ENCODE results near the gene ERRFI1.

Gene ERRFI1

DNA sequence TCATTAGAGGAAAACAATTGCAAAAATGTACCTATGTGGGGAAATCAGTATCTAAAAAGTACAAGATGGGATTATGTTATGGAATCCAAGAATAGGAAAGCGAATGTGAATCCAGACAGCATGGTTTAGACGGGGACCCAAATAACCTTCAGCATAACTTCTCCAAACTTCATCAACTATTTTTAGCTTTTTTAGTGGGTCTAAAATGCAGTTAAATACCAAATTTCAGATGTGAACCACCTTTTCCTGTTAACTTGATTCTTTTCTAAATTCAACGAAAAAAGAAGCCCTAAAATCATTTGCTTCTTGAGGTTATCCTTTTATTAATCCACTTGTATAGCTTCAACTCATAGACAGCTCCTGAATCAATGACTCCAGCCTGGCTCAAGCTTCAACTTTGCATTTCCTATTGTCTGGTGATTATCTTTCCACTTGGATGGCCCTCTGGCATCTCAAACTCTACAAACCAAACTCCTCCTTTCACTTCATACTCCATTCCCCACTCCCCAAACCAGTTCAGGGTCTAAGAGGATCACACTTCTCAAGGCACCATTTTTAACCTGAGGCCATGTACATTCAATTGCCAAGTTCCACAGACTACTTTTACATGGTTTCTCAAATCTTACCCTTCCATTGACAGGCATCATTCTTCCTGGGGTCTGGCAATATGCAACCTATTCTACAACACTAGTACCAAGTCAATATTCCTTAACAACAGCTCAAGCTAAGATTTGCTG is 7.4 kb downstream of the ERRFI1 start:
- DNase-seq = no peak

DNA sequence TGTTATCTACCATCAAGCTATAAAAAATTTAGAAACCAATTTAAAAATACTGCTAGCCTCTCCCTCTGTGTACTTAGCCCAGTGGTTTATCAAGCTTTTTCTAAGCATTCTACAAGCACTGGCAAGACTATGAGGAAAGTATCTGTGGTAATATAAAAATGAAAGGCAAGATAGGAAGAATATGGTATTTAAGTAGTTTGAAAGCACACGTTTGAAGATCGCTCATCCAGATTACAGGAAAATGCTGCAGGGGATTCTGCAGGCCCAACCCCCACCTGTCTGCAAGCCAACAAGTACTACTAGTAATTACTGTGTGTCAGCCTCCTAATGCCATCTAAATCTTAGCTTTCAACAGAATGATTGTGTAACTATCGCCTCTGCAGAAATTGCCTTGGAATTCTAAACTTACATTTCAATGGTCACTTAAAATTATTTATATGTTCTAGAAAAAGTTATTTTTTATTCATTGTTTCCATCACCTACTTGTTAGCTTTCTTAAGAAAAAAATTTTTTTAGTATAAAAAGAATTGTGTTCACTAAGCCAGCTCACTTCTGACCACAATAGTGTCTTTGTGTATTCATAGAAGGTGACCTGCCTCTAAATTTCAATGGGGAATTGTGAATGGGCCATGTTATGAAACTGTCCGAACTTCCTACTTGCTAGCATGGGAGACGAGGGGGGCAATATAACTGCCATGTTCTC is 8.5 kb downstream of the ERRFI1 start:
- DNase-seq = no peak

GRCh38 chr1:8016895-8017241 is 9.2 kb downstream of the ERRFI1 start:
- no peak for DNase-seq

GRCh38 chr1:8016210-8016894 is 9.8 kb downstream of the ERRFI1 start:
- DNase-seq = no peak

- no peak for DNase-seq
Observed at GRCh38 chr1:8015809-8016165, 10.3 kb downstream of the ERRFI1 start.

GRCh38 chr1:8015036-8015808 is 10.9 kb downstream of the ERRFI1 start:
- peak; percentile 69 for DNase-seq

- no peak for DNase-seq
Observed at GRCh38 chr1:8014381-8014988, 11.6 kb downstream of the ERRFI1 start.

DNA sequence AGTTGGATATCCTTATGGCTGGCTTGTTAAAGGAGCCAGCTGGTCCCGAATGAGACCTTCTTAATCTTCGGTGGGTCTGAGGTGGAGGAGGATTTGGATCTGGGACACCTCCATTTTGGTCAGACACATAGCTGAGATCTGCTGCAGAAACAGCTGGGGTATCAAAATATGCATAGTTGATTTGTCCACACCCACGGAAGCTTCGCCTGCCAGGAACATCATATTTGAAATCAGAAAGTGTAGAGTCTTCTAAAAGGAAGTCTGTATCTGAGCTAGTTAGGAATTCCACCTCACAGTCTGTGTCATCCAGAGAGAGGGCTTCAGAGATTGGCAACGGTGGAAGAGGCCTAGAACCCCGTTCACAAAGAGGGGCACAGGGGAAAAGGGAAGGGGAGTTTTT is 12.3 kb downstream of the ERRFI1 start:
- DNase-seq = no peak

DNA sequence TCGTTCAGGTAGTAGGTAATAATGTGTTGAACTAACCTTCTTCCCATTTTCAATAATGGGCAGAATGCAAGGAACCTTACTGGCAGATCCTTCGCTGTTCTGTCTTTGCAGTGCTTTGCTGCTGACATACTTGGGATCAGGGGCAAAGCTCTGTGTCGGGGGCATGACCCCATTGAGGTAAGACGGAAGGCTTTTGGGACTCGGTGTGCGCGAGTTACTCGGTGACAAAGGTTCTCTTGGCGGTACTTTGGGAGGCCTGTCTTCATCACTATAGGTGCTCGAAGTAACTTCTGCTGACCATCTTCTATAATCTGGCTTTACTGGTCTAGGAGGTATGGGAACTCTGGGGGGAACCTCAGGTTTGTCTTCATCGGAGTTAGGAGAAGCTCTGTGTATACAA is 12.7 kb downstream of the ERRFI1 start:
- no peak for DNase-seq

- no peak for DNase-seq
Observed at GRCh38 chr1:8012955-8013354, 13.2 kb downstream of the ERRFI1 start.

- DNase-seq = no peak
Observed at GRCh38 chr1:8011923-8012858, 13.9 kb downstream of the ERRFI1 start.

DNA sequence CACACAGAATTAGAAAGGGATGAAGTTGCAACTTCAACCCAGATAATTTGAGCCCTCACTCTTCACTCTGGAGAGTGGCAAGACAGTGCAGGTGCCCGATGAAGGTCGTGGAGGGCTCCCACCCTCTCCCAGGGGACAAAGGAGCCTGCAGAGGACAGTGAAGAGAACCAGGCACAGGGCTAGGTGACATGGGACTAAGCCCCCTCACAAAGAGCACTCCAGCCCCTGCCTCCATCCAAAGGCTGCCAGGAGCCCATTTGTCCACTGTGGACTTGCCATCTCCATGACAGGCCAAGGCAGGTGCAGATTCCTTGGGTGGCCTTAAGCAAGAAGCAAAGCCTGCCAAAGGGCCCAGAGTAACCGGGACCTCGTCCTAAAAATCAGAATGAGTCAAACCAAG is 15.1 kb downstream of the ERRFI1 start:
- no peak for DNase-seq

DNA sequence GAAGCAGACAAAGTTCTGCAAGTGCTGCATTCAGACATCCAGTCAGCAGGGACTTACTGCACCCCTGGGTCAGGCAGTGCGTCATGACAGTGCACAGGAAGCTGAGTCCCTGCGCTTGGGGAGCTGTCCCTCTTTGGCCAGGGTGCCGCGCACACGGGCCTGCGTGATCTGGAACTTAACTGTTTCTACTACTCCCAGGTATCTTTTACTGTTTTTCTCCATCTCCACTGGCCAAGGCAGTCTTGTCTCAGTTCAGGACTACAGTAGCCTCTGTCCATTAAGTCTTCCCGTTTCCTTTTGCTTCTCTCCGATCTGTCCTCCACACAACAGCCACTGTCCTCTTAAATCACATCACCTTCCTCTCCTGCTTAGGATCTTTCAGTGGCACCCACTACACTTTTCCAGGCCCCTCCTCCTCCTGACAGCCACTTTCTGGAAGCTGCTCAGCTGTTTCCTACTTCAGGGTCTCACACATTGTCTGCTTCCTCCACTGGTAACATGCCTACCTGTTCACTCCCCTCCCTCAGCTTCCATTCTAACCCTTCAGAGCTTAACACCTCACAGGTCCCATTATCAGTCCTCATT is 15.9 kb downstream of the ERRFI1 start:
- no peak for DNase-seq

GRCh38 chr1:8009043-8010002 is 16.8 kb downstream of the ERRFI1 start:
- DNase-seq = no peak

DNA sequence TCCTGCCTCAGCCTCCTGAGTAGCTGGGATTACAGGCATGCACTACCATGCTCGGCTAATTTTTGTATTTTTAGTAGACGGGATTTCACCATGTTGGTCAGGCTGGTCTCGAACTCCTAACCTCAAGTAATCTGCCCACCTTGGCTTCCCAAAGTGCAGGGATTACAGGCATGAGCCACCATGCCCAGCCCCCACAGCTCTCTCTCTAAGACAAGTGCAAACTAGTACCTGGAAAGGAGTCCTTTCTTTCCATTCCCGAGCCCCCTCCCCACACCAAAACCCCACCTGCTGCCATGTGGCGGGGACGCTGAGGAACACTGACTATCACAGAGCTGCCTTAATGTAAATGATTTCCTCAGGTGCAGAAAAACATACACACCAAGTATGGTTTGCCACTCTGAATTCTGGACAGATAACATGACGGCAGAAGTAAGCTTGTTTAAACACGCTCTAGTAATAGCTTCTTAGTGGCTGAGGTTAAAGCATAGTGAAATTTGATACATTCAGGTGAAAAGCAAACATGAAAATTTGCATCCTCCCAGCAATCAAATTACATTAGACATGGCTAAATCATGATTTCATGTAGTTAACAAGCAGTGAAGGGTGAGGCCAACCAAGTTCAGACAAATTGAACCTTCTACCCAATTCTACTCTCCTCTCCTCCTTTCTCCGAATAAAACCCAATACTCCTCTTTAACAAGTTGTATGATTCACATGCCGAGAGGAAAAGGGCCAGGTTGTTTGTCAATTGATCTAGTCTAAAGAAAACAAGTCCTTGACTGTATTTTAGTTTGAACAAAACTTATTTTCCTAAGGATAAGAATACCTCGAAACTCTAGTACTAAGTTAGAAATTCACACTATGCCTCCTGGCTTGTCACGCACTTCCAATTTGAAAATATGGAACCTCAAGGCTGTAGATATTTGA is 19.8 kb downstream of the ERRFI1 start:
- no peak for DNase-seq

DNA sequence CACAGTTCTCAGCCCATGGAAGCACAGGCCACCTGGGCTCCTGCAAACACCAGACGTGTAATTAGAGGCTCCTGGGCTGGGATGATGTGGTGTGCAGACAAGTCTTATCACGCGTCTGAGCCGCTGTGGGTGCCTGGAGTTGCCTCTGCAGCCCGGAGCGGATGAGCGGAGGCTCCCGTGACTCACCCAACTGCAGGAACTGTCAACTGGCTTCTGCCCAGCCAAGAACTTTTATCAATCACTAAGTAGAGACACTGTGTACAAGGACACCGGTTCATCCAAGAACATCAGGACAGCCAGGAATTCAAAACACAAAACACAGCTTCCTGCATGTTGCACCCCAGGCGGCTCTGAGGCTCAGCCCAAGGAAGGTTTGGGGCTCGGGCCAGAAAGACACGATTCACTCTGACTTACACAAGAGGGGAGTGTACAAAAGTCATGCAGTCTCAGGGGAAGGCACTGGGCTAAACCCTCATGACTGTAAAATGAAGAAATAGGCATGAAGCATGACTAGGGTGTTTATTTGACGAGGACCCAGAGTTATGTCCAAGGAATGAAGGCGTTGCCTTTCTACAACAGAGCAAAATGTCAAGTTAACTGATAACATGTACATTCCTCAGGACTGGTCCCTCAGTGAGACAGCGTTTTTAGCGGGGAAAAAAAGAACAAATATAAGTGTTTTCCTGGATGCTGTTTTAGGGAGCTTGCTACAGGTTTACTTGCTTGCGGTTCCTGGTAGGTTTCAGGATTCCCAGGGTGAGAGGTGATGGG is 21.1 kb downstream of the ERRFI1 start:
- no peak for DNase-seq

DNA sequence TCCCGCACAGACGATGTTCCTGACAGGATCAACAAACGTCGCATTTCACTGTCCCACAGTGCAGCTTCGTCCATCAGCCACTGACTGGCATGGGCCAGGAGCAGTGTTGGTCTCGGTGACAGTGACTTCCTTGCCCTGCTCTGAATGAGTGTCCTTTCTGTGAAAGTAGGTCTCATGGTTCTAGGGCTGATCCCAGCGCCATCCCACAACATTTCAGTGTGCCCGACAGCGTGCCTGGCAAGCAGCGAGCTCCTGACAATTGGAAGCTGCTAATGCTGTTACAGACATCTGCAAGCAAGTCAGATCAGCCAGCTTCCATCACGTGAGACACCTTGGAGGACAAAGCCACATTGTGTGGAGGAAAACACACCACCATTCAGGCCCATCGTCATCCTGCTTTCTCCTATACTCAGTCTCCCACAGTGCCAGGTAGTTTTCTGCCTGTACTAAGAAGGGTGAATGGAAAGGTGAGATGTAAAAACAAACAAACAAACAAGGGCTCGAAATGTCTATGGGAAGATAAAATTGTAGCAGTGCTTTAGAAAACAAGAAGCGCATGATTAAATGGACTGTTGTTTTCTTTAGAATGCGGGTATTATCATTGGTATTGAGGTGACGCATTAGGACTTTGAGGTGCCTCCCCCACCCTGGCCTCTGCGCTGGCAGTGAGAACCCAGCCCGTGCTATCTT is 21.9 kb downstream of the ERRFI1 start:
- no peak for DNase-seq
